Measurements from ENCODE around the gene PDE10A. TPM values are rescaled to one million over a fixed set of nuclear protein-coding genes. Genes with fewer than 3 reads are reported as not detected.

The PDE10A gene
- total RNA-seq, 1 experiment from 2014 or later: 0.31 TPM

- H3K4me2 ChIP-seq (ENCODE audit: insufficient read depth, insufficient read length, low read length): no peak overlapping the region
- H3K27ac Mint-ChIP-seq: no peak overlapping the region
- DNase-seq: no peak
These were observed 151.2 kb downstream of the PDE10A start for GRCh38 chr6:165511807-165512206.

More at GRCh38 chr6:165511807-165512206, 151.2 kb downstream of the PDE10A start:
- H3K79me2 ChIP-seq (ENCODE audit: insufficient read depth, low read length): no peaks in the 10 kb centered on the region
- H3K79me1 ChIP-seq (ENCODE audit: insufficient read depth, low read depth, low read length, poor library complexity, severe bottlenecking): no peaks in the 10 kb centered on the region
- no peaks in the 10 kb centered on the region for H3K27me3 Mint-ChIP-seq (ENCODE audit: low read depth)
- no peak overlapping the region for H2BK12ac ChIP-seq (ENCODE audit: insufficient read length, low read depth, low read length)
- H2BK20ac ChIP-seq (ENCODE audit: low read depth, low read length, poor library complexity, severe bottlenecking): no peak overlapping the region
- TF ChIP-seq, protein P1, sequence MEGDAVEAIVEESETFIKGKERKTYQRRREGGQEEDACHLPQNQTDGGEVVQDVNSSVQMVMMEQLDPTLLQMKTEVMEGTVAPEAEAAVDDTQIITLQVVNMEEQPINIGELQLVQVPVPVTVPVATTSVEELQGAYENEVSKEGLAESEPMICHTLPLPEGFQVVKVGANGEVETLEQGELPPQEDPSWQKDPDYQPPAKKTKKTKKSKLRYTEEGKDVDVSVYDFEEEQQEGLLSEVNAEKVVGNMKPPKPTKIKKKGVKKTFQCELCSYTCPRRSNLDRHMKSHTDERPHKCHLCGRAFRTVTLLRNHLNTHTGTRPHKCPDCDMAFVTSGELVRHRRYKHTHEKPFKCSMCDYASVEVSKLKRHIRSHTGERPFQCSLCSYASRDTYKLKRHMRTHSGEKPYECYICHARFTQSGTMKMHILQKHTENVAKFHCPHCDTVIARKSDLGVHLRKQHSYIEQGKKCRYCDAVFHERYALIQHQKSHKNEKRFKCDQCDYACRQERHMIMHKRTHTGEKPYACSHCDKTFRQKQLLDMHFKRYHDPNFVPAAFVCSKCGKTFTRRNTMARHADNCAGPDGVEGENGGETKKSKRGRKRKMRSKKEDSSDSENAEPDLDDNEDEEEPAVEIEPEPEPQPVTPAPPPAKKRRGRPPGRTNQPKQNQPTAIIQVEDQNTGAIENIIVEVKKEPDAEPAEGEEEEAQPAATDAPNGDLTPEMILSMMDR (conservative IDR thresholded peaks at IDR 0.05): no peak
- H4K91ac ChIP-seq (ENCODE audit: insufficient read length, low read depth, low read length): no peak overlapping the region
- H3K4me1 Mint-ChIP-seq: no peaks in the 10 kb centered on the region
- H3K27ac ChIP-seq (ENCODE audit: insufficient read length, low read depth, low read length): no peak overlapping the region
- H3K36me3 Mint-ChIP-seq (ENCODE audit: insufficient read depth in 1 of 3, low read depth in 3 of 3): no peaks in the 10 kb centered on the region
- no peaks in the 10 kb centered on the region for H3K9me3 ChIP-seq (ENCODE audit: control insufficient read depth, low read depth, low read length)
- no peak overlapping the region for H2AK5ac ChIP-seq (ENCODE audit: insufficient read length, low read length)
- no peak overlapping the region for H3K18ac ChIP-seq (ENCODE audit: insufficient read length, low read depth, low read length)
- no peak overlapping the region for H2BK15ac ChIP-seq (ENCODE audit: low read depth, low read length)
- no peak overlapping the region for H3K9ac ChIP-seq (ENCODE audit: extremely low read depth, insufficient read length, low read length)
- H3K56ac ChIP-seq (ENCODE audit: insufficient read length, low read depth, low read length): no peak overlapping the region
- H3K14ac ChIP-seq (ENCODE audit: insufficient read depth, low read length): no peak overlapping the region
- H3K9me3 Mint-ChIP-seq: no peaks in the 10 kb centered on the region
- no peak overlapping the region for H3K23ac ChIP-seq (ENCODE audit: insufficient read length, low read depth, low read length)
- H3K4ac ChIP-seq (ENCODE audit: low read depth, low read length): no peak overlapping the region
- no peaks in the 10 kb centered on the region for H3K27me3 ChIP-seq (ENCODE audit: insufficient read depth, low read length)
- H2BK5ac ChIP-seq (ENCODE audit: insufficient read length, low read length): no peak overlapping the region
- no peak overlapping the region for H2BK120ac ChIP-seq (ENCODE audit: low read depth, low read length, poor library complexity, severe bottlenecking)
- H3K23me2 ChIP-seq (ENCODE audit: insufficient read length, low read depth, low read length, poor library complexity, severe bottlenecking): no peaks in the 10 kb centered on the region
- no peaks in the 10 kb centered on the region for H3K4me1 ChIP-seq (ENCODE audit: insufficient read depth, low read length)
- H3T11ph ChIP-seq (ENCODE audit: low read length): no peak overlapping the region
- H4K8ac ChIP-seq (replicated peaks; ENCODE audit: insufficient read length, low read depth, low read length): no peak overlapping the region
- no peak overlapping the region for H4K5ac ChIP-seq (ENCODE audit: insufficient read length, low read depth, low read length)
- no peak overlapping the region for H3K4me3 Mint-ChIP-seq
- H2AFZ ChIP-seq (ENCODE audit: low read length): no peak overlapping the region
- no peaks in the 10 kb centered on the region for H4K20me1 ChIP-seq (ENCODE audit: control insufficient read depth, insufficient read depth, insufficient read length)

All from H9 (cell line).